ENCODE measurements around the gene PAOX. TPM values are rescaled to one million over a fixed set of nuclear protein-coding genes. Genes with fewer than 3 reads are reported as not detected.
A peak's percentile ranks its signal among the peaks of the same experiment; 100 is the strongest.

PAOX gene
- 6.3 TPM for total RNA-seq (ENCODE audit: insufficient read depth, low replicate concordance)

DNA sequence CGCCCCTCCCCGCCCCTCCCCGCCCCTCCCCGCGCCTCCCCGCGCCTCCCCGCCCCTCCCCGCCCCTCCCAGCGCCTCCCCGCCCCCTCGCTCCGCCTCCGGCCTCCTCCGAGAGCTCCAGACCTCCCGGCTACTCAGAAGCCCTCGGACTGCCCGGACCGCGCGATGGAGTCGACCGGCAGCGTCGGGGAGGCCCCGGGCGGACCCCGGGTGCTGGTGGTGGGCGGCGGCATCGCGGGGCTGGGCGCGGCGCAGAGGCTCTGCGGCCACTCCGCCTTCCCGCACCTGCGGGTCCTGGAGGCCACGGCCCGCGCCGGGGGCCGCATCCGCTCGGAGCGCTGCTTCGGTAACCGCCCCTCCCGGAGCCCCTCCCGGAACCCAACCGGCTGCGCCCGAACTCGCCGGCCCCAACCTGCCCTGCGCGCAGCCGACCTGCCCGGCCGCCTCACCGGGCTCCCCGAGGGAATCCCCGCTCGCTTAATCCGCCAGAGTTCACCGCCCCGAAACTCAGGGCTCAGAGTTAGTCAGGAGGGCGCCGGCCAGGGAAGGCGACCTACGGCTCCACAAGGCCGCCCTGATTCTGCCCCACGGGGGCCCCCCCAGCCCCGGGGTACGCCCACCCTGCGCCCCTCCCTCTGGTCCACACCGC, at the start of gene PAOX:
Gene PAOX (plus strand): TSS at position 111 of the 649 bp plus-strand sequence. CDS start 55 bp downstream, at position 166.
- peak; percentile 66 for DNase-seq (ENCODE audit: low spot score)

- DNase-seq (ENCODE audit: low spot score) = peak; percentile 81
These were observed 49.4 kb upstream of the PAOX start for GRCh38 chr10:133329491-133330202.

GRCh38 chr10:133332936-133333699, 45.9 kb upstream of the PAOX start:
- DNase-seq (ENCODE audit: low spot score) = no peak

GRCh38 chr10:133334503-133335245, 44.4 kb upstream of the PAOX start:
- DNase-seq (ENCODE audit: low spot score) = no peak

DNA sequence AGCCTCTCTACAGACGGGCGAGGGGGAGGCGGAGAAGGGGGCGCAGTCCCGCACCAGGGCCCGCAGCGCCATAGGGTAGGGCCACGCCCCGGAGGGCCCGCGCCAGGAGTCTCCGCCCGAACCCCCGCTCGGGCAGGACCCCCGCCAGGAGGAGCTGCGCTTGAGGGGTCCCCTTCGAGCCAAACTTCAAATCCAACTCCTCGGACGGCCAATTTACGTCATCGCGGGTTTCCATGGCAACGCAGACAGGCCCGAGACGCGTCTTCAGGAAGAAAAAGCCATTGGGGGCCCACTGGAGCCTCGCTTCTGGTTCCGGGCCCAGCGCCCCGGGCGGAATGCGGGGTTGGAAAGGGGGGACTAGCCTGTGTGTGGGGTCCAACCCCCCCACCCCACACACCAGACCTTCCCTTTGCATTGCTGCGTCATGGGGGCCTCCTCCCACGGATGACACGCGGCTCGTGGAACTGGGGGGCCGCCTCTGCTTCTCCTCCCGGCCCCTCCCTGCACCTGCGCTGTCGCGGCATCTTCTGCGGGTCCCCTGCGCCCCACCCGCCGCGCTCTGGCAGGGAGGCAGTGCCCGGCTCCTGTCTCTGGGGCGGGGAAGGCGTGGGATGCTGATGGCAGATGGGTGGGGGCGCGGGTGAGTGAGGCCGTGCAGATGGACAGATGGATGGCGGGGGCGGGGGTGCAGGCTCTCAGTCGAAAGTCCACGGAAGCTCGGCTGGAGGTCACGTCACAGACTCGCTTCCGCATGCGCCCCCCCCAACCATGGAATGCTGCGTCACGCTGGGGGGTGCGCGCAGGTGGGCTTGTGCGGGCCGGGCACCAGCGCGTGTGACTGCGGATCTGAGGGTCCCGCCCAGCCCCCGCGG, 43.6 kb upstream of the PAOX start:
- DNase-seq (ENCODE audit: low spot score) = peak; percentile 61

DNA sequence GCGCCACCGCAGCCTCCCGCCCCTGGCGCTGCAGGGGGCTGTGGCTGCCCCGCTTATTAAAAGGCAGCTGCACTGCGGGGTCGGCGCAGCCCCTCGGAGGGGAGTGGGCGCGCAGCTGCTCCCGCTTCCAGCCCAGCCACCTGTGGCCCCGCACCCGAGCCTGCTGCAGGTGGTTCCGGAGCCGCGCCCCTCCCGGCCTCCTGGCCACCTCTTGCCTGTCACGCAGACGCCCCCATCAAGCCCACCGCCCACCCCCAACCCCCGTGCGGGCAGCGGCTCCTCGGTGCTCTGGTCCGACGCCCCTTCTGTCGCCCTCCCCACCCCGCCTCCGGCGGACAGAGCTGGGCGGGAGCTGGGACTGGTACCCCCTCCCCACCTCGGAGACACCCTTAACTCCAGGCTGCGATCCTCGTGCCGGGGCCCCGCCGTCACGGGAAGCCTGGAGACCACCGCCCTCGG, 42.9 kb upstream of the PAOX start:
- no peak for DNase-seq (ENCODE audit: low spot score)

GRCh38 chr10:133336577-133337369, 42.3 kb upstream of the PAOX start, which contains the start of gene CALY:
Gene CALY (minus strand): TSS chr10:133336896. CDS start chr10:133328989, 7,907 bp downstream.
- DNase-seq (ENCODE audit: low spot score) = no peak

- DNase-seq (ENCODE audit: low spot score) = no peak
These were observed 41.7 kb upstream of the PAOX start for GRCh38 chr10:133337370-133337725.

GRCh38 chr10:133338080-133339071, 40.7 kb upstream of the PAOX start:
- no peak for DNase-seq (ENCODE audit: low spot score)

GRCh38 chr10:133339708-133340380, 39.2 kb upstream of the PAOX start:
- DNase-seq (ENCODE audit: low spot score) = no peak

DNA sequence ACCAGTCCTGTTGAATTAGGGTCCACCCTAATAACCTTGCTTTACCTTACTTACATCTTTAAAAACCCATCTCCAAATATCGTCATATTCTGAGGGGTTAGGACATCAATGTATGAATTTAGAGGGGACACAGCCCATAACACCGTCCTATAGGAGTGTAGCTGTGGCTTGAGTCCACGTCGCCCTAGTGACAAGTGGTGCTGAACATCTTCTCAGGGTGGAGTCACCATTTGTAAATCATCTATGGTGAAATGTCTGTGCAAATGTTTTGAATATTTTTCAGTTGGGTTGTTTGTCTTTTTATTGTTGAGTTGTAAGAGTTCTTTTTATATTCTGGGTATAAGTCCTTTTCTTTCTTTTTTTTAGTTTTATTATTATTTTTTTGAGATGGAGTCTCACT, 37.1 kb upstream of the PAOX start:
- DNase-seq (ENCODE audit: low spot score) = no peak

DNA sequence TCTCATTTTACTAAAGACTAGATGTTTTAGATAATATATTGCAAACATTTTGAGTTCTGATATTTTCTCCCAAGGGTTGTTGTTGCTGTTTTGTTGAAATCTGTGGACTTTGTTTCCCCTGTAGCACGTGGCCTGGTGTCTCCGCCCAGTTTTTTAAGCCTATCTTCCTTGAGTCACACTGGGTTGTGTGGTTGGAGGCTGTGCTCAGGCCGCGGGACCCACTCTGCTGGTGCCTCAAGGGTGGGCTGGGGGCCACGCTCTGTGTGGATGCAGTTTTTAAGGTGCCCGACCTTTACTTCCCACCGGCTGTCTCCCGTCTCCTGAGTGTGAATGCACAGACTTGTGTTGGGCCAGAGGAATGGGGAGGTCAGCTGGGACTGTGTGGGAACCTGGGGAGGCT, 36.1 kb upstream of the PAOX start:
- DNase-seq (ENCODE audit: low spot score) = no peak

DNA sequence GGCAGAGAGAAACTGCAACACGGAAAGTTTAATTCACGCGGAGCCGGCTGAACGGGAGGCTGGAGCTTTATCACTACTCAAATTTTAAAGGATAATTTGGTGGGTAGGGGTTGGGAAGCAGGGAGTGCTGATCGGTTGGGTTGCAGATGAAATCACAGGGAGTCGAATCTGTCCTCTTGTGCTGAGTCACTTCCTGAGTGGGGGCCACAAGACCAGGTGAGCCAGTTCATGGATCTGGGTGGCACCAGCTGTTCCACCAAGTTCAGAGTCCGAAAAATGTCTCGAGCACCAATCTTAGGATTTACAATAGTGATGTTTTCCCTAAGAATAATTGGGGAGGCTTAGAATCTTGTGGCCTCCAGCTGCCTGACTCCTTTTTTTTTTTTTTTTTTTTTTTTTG, 35.5 kb upstream of the PAOX start:
- DNase-seq (ENCODE audit: low spot score) = no peak

DNA sequence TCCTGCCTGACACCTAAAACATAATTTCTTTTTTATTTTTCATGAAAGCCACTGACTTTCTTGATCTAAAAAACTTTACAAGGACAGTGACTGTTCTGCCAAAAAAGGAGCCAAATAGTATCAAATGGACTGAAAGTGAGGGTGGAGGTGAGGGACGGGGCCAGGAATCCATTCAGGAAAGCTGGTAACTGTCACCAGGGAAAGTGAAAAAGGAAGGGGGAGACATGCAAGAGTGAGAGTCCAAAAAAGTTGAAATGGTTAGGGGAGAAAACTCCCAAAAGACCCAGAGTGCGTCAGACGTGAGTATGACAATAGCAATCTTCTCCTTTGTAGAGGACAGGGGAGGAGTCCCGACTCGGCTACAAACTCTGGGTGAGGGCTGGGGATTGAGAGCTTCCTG, 34.8 kb upstream of the PAOX start:
- DNase-seq (ENCODE audit: low spot score) = no peak

GRCh38 chr10:133346413-133346812, 32.6 kb upstream of the PAOX start:
- DNase-seq (ENCODE audit: low spot score) = no peak

- DNase-seq (ENCODE audit: low spot score) = no peak
These were observed 31.1 kb upstream of the PAOX start for GRCh38 chr10:133347710-133348517.

DNA sequence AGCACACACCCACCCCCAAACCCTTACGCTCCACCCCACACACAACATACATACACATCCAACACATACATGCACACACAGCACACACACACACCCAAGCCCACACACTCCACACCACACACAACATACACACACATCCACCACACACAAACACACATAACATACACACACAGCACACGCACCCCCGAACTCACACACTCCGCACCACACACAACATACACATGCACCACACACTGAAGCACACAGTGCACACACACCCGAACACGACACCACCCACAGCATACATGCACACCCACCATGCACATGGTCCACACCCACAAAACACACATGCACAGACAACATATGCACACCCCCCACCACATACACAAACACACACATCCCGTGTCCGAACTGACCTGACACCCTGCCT, 29.9 kb upstream of the PAOX start:
- DNase-seq (ENCODE audit: low spot score) = no peak
